HG02571 (cell line): ENCODE results near the gene AHSG.

Experiments
- ATAC-seq: cut with Tn5 transposase; IDR thresholded peaks from one replicate; pipeline ENCODE4 v1.9.1; 2021; ENCODE audit warnings: mild to moderate bottlenecking, moderate library complexity; ENCODE audit not compliant: unreplicated experiment

AHSG gene

GRCh38 chr3:186639778-186640472, 27.1 kb downstream of the AHSG start, which contains the start of gene FETUB:
FETUB (plus strand) TSS chr3:186640399; CDS start chr3:186640461, 62 bp downstream.
- no peak for ATAC-seq

GRCh38 chr3:186640473-186640818, 27.6 kb downstream of the AHSG start:
- no peak for ATAC-seq

GRCh38 chr3:186640929-186641328, 28.1 kb downstream of the AHSG start:
- no peak for ATAC-seq

GRCh38 chr3:186642014-186642413, 29.2 kb downstream of the AHSG start:
- no peak for ATAC-seq

GRCh38 chr3:186643493-186643892, 30.6 kb downstream of the AHSG start:
- ATAC-seq = no peak

GRCh38 chr3:186644683-186645082, 31.8 kb downstream of the AHSG start:
- no peak for ATAC-seq

- ATAC-seq = no peak
These were observed 33.2 kb downstream of the AHSG start for GRCh38 chr3:186646106-186646505.

- no peak for ATAC-seq
These were observed 34.0 kb downstream of the AHSG start for GRCh38 chr3:186646841-186647240.

GRCh38 chr3:186648851-186649250, 36.0 kb downstream of the AHSG start:
- ATAC-seq = no peak

GRCh38 chr3:186651678-186652215, 38.9 kb downstream of the AHSG start:
- ATAC-seq = no peak

GRCh38 chr3:186653080-186653707, 40.3 kb downstream of the AHSG start:
- ATAC-seq = peak; percentile 84

- ATAC-seq = no peak
These were observed 41.1 kb downstream of the AHSG start for GRCh38 chr3:186653984-186654383.

- ATAC-seq = no peak
These were observed 50.7 kb downstream of the AHSG start for GRCh38 chr3:186663361-186664118.

- no peak for ATAC-seq
These were observed 51.2 kb downstream of the AHSG start for GRCh38 chr3:186664119-186664495.

GRCh38 chr3:186664506-186664905, 51.6 kb downstream of the AHSG start:
- no peak for ATAC-seq

- ATAC-seq = no peak
These were observed 52.8 kb downstream of the AHSG start, which contains the start of gene HRG for GRCh38 chr3:186665625-186666188. HRG (plus strand) TSS chr3:186666014; CDS start chr3:186666032, 18 bp downstream.

- no peak for ATAC-seq
These were observed 55.6 kb downstream of the AHSG start for GRCh38 chr3:186668426-186668825.

- no peak for ATAC-seq
These were observed 56.7 kb downstream of the AHSG start for GRCh38 chr3:186669378-186670084.

GRCh38 chr3:186670155-186670554, 57.3 kb downstream of the AHSG start:
- no peak for ATAC-seq
